ENCODE data around the gene EXOSC7. TPM values are rescaled to one million over a fixed set of nuclear protein-coding genes. Genes with fewer than 3 reads are reported as not detected.
A peak's percentile ranks its signal among the peaks of the same experiment; 100 is the strongest.

EXOSC7 gene
- polyA plus RNA-seq, 3 donors, result 16.8 to 23.9 (median 18.8) TPM

DNA sequence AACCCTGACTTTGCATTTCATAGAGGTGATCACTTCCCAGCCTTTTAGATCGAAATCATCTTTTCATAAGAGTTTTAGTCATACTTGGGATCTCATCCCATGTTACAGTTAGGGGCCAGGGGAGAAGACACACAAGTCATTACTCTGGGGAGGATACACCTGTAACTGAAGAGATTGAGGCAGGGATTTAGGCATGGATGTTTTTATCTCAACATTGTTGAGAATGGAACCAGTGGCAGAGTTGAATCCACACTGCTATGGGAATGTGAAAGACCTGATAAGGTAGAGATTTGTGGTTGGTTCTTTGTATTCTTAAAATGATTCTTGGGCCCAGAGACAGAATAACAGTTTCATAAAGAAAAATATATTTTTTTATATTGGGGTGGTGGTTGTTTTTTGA is 33.8 kb downstream of the EXOSC7 start:
- no peak for DNase-seq
- no peaks in the 10 kb centered on the region for H3K9me3 ChIP-seq (replicated peaks in 1 of 2; ENCODE audit: control insufficient read depth in 1 of 2, insufficient read depth in 1 of 2, low read length in 2 of 2)
- intact Hi-C loops (cut with micrococcal nuclease), result no loop called here
- WGBS (ENCODE audit: insufficient coverage), result no CpG with 5 or more reads among the region's 1 CpG
- H3K36me3 ChIP-seq (replicated peaks in 1 of 2; ENCODE audit: control insufficient read depth in 1 of 2, insufficient read depth in 2 of 2, low read length in 2 of 2), result peaks cover 24 to 42% of the 10 kb centered on the region in 2 donors
- H3K27ac ChIP-seq (ENCODE audit: low read depth in 1 of 2, low read length in 2 of 2), result no peak overlapping the region
- H3K4me3 ChIP-seq (replicated peaks in 1 of 3; ENCODE audit: low read depth in 2 of 3, low read length in 3 of 3), result no peak overlapping the region
- no peak overlapping the region for H3K9ac ChIP-seq (ENCODE audit: insufficient read depth, low read length, poor library complexity, severe bottlenecking)
- H3K27me3 ChIP-seq (ENCODE audit: control insufficient read depth in 2 of 2, insufficient read depth in 2 of 2, low read length in 2 of 2), result no peaks in the 10 kb centered on the region
- Mint-ChIP-seq H3K4me1 (peaks cover 23% of the 10 kb centered on the region), H3K4me3 (no peak overlapping the region), H3K27ac (no peak overlapping the region), H3K27me3 (ENCODE audit: low read depth in 3 of 3) (peaks cover 0 to 1% (median 0%) of the 10 kb centered on the region in 3 donors), H3K36me3 (peaks cover 46 to 64% of the 10 kb centered on the region in 2 donors), H3K9me3 (peaks cover 0 to under 1% (median 0%) of the 10 kb centered on the region in 7 donors)
- H3K4me1 ChIP-seq (ENCODE audit: control insufficient read depth in 1 of 2, insufficient read depth in 2 of 2, low read length in 2 of 2), result peaks cover 19 to 23% of the 10 kb centered on the region in 2 donors
- no peaks in the 10 kb centered on the region for H3K79me2 ChIP-seq (ENCODE audit: insufficient read depth, low read length)
- no peaks in the 10 kb centered on the region for H4K20me1 ChIP-seq (ENCODE audit: insufficient read depth, low read length)
- no peak overlapping the region for H3K4me2 ChIP-seq (replicated peaks; ENCODE audit: extremely low read depth, low read length, poor library complexity, severe bottlenecking)
- no peak overlapping the region for H2AFZ ChIP-seq (ENCODE audit: insufficient read depth, low read depth, low read length, poor library complexity, severe bottlenecking)
- TF ChIP-seq, protein P1, sequence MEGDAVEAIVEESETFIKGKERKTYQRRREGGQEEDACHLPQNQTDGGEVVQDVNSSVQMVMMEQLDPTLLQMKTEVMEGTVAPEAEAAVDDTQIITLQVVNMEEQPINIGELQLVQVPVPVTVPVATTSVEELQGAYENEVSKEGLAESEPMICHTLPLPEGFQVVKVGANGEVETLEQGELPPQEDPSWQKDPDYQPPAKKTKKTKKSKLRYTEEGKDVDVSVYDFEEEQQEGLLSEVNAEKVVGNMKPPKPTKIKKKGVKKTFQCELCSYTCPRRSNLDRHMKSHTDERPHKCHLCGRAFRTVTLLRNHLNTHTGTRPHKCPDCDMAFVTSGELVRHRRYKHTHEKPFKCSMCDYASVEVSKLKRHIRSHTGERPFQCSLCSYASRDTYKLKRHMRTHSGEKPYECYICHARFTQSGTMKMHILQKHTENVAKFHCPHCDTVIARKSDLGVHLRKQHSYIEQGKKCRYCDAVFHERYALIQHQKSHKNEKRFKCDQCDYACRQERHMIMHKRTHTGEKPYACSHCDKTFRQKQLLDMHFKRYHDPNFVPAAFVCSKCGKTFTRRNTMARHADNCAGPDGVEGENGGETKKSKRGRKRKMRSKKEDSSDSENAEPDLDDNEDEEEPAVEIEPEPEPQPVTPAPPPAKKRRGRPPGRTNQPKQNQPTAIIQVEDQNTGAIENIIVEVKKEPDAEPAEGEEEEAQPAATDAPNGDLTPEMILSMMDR (IDR thresholded peaks at IDR 0.05), result no peak

DNA sequence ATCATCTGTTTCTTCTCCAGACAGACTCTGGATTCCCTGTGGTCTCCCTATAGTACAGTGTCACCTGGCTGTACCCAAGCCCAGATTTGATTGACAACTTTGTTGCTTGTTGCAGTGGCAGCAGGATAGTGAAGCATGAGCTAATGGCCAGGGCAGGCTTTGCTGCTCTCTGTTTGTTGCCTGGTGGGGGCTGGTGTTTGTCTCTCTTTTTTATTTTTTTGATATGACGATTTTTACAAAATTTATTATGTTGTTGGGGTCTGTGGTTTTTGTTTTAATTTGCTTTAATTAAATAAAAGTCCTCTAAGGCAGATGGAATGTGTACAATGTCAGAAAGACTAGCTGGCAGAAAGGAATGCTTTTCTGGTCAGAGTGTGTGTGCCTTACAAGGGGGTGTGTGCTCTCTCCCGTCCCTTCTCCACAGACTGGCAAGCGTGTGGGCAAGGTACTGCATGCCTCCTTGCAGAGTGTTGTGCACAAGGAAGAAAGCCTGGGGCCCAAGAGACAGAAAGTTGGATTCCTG is 34.8 kb downstream of the EXOSC7 start:
- Histone ChIP-seq H2AFZ (ENCODE audit: insufficient read depth, low read depth, low read length, poor library complexity, severe bottlenecking) (no peak overlapping the region), H3K9me3 (replicated peaks in 1 of 2; ENCODE audit: control insufficient read depth in 1 of 2, insufficient read depth in 1 of 2, low read length in 2 of 2) (no peaks in the 10 kb centered on the region), H3K4me2 (replicated peaks; ENCODE audit: extremely low read depth, low read length, poor library complexity, severe bottlenecking) (no peak overlapping the region), H3K36me3 (replicated peaks in 1 of 2; ENCODE audit: control insufficient read depth in 1 of 2, insufficient read depth in 2 of 2, low read length in 2 of 2) (peaks cover 16 to 42% of the 10 kb centered on the region in 2 donors), H3K4me3 (replicated peaks in 1 of 3; ENCODE audit: low read depth in 2 of 3, low read length in 3 of 3) (no peak overlapping the region), H3K4me1 (ENCODE audit: control insufficient read depth in 1 of 2, insufficient read depth in 2 of 2, low read length in 2 of 2) (peaks cover 19 to 23% of the 10 kb centered on the region in 2 donors), H3K27me3 (ENCODE audit: control insufficient read depth in 2 of 2, insufficient read depth in 2 of 2, low read length in 2 of 2) (no peaks in the 10 kb centered on the region), H3K27ac (ENCODE audit: low read depth in 1 of 2, low read length in 2 of 2) (peak overlapping the region in 1 of 2 donors; percentile 80), H3K79me2 (ENCODE audit: insufficient read depth, low read length) (no peaks in the 10 kb centered on the region), H4K20me1 (ENCODE audit: insufficient read depth, low read length) (no peaks in the 10 kb centered on the region), H3K9ac (ENCODE audit: insufficient read depth, low read length, poor library complexity, severe bottlenecking) (no peak overlapping the region)
- intact Hi-C loops (cut with micrococcal nuclease), result no loop called here
- WGBS (ENCODE audit: insufficient coverage), result 100% methylated on average over 2 of the region's 3 CpGs
- DNase-seq, result no peak
- H3K27ac Mint-ChIP-seq, result no peak overlapping the region
- H3K9me3 Mint-ChIP-seq, result no peaks in the 10 kb centered on the region
- H3K36me3 Mint-ChIP-seq, result peaks cover 44 to 60% of the 10 kb centered on the region in 2 donors
- H3K4me1 Mint-ChIP-seq, result peaks cover 23% of the 10 kb centered on the region
- peaks cover 0 to 1% (median 0%) of the 10 kb centered on the region in 3 donors for H3K27me3 Mint-ChIP-seq (ENCODE audit: low read depth in 3 of 3)
- no peak overlapping the region for H3K4me3 Mint-ChIP-seq
- TF ChIP-seq, protein P1 (IDR thresholded peaks at IDR 0.05), result no peak

All from CD14-positive monocyte (primary cell).